Mucosa of descending colon (tissue), 3 donors: ENCODE data around the gene SPTY2D1. TPM values are rescaled to one million over a fixed set of nuclear protein-coding genes. Genes with fewer than 3 reads are reported as not detected.

Experiments
- ATAC-seq: fragments of 200-7000 bp; cut with Tn5 transposase; one replicate; pipeline ENCODE4 v1.9.1; 2020; ENCODE audit warnings: mild to moderate bottlenecking, moderate library complexity
- DNase-seq, 3 donors: peaks; one replicate each; pipeline ENCODE4 v3.0.0-alpha.2; 2020
- H3K36me3 ChIP-seq: fragments of 200-600 bp; one replicate; pipeline ENCODE4 v1.8.0; 2021; ENCODE audit warnings: low read depth, mild to moderate bottlenecking
- H3K4me1 ChIP-seq: fragments of 200-600 bp; one replicate; pipeline ENCODE4 v1.8.0; 2021; ENCODE audit warnings: low read depth, mild to moderate bottlenecking
- H3K4me3 ChIP-seq: fragments of 200-600 bp; one replicate; pipeline ENCODE4 v1.8.0; 2021; ENCODE audit warnings: mild to moderate bottlenecking
- H3K9me3 ChIP-seq: fragments of 200-600 bp; one replicate; pipeline ENCODE4 v1.8.0; 2021; ENCODE audit warnings: mild to moderate bottlenecking
- CTCF ChIP-seq: fragments of 200-600 bp; IDR thresholded peaks from one replicate; pipeline ENCODE4 v1.8.0; 2022; ENCODE audit warnings: antibody characterized with exemption, mild to moderate bottlenecking
- intact Hi-C, 2 donors: fragments of 100-400 bp; cut with DNase I in 1 of 2; cut with micrococcal nuclease in 1 of 2; formaldehyde crosslinking; loops; one replicate each; pipeline versions ENCODE4 v1.11.0 to v1.11.1; 2022; cut with DNase I, micrococcal nuclease
- total RNA-seq, 3 donors: library from RNA; stranded (reverse); fragmentation: NEBNext Ultra II Directional in 2 of 3; extraction: Animal tissue kit (Norgen Biotek cat#: 25700) in 2 of 3; gene quantifications; one replicate each; pipeline versions ENCODE4 v1.2.1 to v1.2.4, GENCODE V29; 2021 to 2023
- donor health status: DM: no; HTN: no; CAD: no; lungs with moderate emphysema.
- donor health status: DM: no; HTN: no; CAD: no.
- donor health status: DM: no; HTN: yes; CAD: no.

The SPTY2D1 gene
- total RNA-seq, 3 donors from 2014 or later, result 18.5 to 20.2 (median 18.6) TPM

GRCh38 chr11:18614667-18615066, 19.5 kb downstream of the SPTY2D1 start:
- intact Hi-C loops, result no loop called here
- no peak for TF ChIP-seq CTCF
- ATAC-seq, result no peak
- no peak for DNase-seq
- Histone ChIP-seq H3K9me3 (no peaks in the 10 kb centered on the region), H3K4me3 (no peak overlapping the region), H3K4me1 (peaks cover 5% of the 10 kb centered on the region), H3K36me3 (no peaks in the 10 kb centered on the region)

- DNase-seq (no peak), ATAC-seq (no peak)
- no peaks in the 10 kb centered on the region for H3K36me3 ChIP-seq
- TF ChIP-seq CTCF, result no peak
- H3K4me1 ChIP-seq, result no peaks in the 10 kb centered on the region
- intact Hi-C loops, result no loop called here
- H3K9me3 ChIP-seq, result no peaks in the 10 kb centered on the region
- H3K4me3 ChIP-seq, result no peak overlapping the region
These were observed 21.7 kb downstream of the SPTY2D1 start for GRCh38 chr11:18612394-18612793.

GRCh38 chr11:18611196-18611595, 22.9 kb downstream of the SPTY2D1 start:
- Histone ChIP-seq H3K36me3 (no peaks in the 10 kb centered on the region), H3K4me3 (no peak overlapping the region), H3K4me1 (no peaks in the 10 kb centered on the region), H3K9me3 (no peaks in the 10 kb centered on the region)
- ATAC-seq (no peak), DNase-seq (no peak)
- no peak for TF ChIP-seq CTCF
- intact Hi-C loops, result no loop called here

GRCh38 chr11:18608376-18608775, 25.8 kb downstream of the SPTY2D1 start:
- H3K9me3 ChIP-seq, result no peaks in the 10 kb centered on the region
- intact Hi-C loops, result no loop called here
- TF ChIP-seq CTCF, result no peak
- no peaks in the 10 kb centered on the region for H3K36me3 ChIP-seq
- DNase-seq (no peak), ATAC-seq (no peak)
- H3K4me3 ChIP-seq, result no peak overlapping the region
- no peaks in the 10 kb centered on the region for H3K4me1 ChIP-seq

- ATAC-seq, result no peak
- no peak for TF ChIP-seq CTCF
- no peak for DNase-seq
- intact Hi-C loops, result no loop called here
- no peaks in the 10 kb centered on the region for H3K36me3 ChIP-seq
- H3K9me3 ChIP-seq, result no peaks in the 10 kb centered on the region
- no peaks in the 10 kb centered on the region for H3K4me1 ChIP-seq
- no peak overlapping the region for H3K4me3 ChIP-seq
These were observed 33.1 kb downstream of the SPTY2D1 start for GRCh38 chr11:18600915-18601569.
